Measurements from ENCODE around the gene KHDC4. TPM values are rescaled to one million over a fixed set of nuclear protein-coding genes. Genes with fewer than 3 reads are reported as not detected.

The KHDC4 gene
- total RNA-seq, 1 donor from 2014 or later: 22.5 TPM

DNA sequence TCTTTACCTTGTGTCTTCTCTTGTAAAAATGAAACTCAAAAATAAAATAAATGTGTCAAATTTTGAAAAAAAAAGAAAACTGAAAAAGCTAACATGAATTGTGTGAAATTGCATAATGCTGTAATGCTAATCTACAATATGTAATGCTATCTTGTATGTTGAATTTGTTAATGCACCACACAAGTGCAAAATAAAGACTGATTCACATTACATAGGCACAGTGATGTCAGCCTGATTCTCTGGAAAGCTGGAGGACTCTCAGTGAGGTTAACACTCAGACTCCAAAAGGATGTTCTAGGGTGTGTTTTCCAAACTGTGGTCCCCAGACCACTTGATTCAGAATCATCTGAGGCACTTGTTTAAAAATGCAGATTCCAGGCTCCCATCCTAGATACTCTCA lies 49.2 kb downstream of the KHDC4 start:
- intact Hi-C loops (cut with DNase I): no loop called here
- ATAC-seq (ENCODE audit: poor library complexity): no peak

DNA sequence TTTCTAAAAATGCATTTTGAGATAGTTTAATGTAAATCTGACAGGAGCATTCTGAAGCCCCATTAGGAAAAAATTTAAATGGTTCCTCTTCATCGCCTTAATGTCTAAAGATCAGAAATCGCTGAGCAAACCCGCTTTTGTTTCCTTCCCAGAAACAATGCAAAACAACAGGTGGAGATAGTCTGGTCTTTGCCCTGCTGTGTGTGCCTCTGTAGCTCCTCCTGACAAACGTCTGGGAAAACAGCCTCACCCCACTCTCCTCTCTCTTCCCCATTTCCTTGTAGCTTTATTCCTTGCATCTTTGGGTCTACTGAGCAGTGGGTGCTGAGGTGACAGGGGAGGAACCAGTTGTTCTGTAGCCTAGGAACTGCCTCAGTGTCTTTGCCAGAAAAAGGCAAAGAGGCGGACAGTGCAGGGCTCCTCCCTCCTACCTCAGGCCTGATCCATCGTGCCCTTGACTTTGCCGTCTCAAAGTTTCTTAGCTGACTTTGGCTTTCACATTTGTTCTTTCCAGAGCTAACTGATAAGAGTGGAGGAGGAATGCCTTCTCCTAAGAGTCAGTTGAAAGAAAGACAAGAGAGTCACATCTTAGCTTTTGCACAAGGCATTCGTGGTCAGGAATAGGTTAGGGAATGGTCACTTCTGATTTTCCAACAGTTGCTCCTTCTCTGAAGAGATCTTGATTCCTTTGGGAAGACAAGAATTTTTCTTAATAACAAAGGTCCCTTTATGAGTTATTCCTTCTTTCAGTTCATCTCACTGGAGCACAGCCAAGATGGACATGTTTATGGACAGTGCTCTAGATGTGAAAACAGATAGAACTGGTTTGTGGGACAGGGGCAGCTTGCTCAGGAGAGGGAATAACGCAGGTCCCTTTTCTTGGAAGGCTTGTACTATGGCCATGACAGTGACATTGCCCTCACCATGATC lies 49.9 kb downstream of the KHDC4 start:
- no peak for DNase-seq
- no peak for ATAC-seq (ENCODE audit: poor library complexity)
- intact Hi-C loops (cut with DNase I): no loop called here

More for the DNA sequence above, 49.2 kb downstream of the KHDC4 start:
- DNase-seq: no peak

DNA sequence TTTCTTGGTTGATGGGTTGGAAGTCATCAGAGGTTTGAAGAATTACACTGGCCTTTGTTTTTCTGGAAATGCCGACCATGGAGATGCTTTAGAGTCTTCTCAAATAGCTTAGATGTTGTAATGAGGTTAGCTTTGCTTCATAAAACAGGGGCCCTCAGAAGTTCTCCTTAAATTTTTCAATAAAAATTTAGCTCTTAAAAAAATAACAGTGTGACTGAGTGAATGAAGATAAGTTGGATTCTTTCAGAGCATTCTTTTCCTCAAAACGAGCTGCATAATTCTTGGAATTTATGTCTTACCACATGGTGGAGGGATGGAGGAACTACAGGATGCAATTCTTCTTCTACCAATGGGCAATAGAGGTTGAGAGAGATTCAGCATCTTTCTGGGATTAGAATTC lies 51.4 kb downstream of the KHDC4 start:
- intact Hi-C loops (cut with DNase I): no loop called here
- DNase-seq (no peak), ATAC-seq (ENCODE audit: poor library complexity) (no peak)

DNA sequence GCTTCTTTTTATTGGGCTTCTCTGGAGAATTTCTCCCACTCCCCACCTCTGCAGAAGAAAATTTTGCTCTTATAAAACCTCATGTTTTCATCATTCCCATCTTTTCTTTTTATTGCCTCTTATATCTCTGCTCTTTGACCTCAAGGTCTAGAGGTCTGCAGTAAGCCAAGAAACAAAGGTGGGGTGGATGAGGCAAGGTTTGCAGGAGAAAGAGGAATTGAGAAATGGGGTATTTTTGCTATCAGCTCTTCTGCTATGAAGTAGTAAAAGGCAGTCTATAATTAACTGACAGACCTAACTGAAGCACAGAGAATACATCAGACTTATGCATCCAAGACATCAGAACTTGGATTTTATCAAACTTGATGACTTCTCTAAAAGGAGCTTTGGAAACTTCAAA lies 52.0 kb downstream of the KHDC4 start:
- intact Hi-C loops (cut with DNase I): no loop called here
- ATAC-seq (ENCODE audit: poor library complexity) (no peak), DNase-seq (no peak)

DNA sequence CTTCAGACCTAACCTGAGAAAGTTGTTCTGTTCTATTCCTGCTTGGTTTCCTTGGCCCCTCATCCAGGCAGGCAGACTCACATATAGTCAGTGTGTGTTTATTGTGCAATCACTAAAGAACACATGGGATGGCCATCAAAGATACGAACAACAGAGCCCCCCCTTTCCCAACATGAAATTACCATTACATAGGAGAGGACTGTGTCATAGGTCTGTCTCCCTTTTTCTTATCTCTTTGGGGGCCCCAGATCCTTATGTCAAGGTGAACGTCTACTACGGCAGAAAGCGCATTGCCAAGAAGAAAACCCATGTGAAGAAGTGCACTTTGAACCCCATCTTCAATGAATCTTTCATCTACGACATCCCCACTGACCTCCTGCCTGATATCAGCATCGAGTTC lies 53.3 kb downstream of the KHDC4 start:
- ATAC-seq (ENCODE audit: poor library complexity) (no peak), DNase-seq (no peak)
- intact Hi-C loops (cut with DNase I): no loop called here

DNA sequence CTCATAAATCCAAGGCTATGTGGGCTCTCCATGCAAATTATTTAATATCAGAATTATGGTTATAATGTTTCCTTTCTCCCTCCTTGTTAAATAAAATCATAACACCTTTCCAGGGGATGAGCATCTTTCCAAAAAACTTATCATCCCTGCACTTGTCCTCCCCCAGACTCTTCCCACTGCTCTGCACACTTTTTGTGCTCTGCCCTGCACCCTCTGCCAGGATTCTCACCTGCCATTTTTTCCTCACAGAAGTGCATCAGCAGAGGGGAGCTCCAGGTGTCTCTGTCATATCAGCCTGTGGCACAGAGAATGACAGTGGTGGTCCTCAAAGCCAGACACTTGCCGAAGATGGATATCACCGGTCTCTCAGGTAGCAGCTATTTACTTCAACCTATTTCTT lies 54.0 kb downstream of the KHDC4 start:
- DNase-seq (no peak), ATAC-seq (ENCODE audit: poor library complexity) (no peak)
- intact Hi-C loops (cut with DNase I): no loop called here

DNA sequence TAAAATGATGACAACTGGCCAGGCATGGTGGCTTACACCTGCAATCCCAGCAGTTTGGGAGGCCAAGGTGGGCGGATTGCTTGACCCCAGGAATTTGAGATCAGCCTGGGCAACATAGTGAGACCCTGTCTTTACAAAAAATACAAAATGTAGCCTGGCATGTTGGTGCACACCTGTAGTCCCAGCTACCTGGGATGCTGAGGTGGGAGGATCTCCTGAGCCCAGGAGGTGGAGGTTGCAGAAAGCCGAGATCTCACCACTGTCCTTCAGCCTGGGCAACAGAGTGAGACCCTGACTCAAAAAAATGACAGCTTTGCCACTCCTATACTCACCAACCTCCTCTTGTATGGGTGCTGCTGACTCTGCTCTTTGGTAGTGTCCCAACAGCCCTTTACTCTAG lies 56.3 kb downstream of the KHDC4 start:
- intact Hi-C loops (cut with DNase I): no loop called here
- ATAC-seq (ENCODE audit: poor library complexity) (no peak), DNase-seq (no peak)

DNA sequence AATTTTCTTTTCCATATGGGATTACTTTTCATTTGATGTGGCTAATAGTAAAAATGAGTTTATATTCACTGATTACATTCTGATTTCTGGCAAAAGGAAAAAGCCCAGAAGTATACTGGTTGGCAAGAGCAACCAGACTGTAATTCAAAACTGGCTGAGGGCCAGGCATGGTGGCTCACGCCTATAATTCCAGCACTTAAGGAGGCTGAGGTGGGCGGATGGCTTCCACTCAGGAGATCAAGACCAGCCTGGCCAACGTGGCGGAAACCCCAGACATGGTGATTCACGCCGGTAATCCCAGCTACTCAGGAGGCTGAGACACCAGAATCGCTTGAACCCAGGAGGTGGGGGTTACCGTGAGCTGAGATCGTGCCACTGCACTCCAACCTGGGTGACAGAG lies 60.4 kb downstream of the KHDC4 start:
- ATAC-seq (ENCODE audit: poor library complexity) (no peak), DNase-seq (no peak)
- intact Hi-C loops (cut with DNase I): no loop called here

DNA sequence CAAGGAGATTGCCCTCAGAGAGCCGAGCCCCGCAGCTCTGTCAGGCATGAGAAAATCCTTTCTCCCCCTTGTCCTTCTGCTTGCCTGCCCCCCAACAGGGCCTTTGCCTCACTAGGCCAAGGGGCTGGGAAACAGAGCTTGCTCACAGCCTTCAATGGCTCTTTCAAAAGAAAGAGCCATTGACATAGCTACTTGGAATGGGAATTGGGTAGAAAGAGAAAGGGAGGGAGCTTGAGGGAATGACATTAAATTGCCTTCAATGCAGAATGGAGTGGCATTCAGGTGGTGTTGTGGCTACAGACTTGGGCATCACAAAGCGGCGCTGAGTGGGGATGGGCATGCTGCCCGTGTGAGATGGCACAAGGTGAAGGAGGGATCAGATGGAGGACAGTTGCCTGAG lies 61.7 kb downstream of the KHDC4 start:
- ATAC-seq (ENCODE audit: poor library complexity) (no peak), DNase-seq (no peak)
- intact Hi-C loops (cut with DNase I): no loop called here

DNA sequence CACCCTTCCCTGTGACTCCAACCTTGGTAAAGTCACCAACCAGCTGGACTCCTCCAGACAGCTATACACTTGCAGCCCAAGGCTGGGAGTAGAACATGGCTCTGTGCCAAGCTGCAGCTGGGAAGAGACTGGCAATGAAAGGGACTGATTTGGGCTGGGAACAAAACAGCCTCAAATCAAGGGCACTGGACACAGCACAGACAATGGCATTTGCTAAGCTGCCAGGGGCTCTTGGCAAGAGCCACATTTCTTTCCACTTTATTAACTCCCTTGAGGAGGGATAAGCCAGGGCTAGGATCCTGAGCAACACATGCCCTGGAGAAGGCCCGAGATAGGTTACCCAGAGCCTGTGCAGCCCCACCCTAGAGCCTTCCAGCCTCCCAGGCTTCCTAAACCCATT lies 62.8 kb downstream of the KHDC4 start:
- DNase-seq: peak; percentile 48
- ATAC-seq (ENCODE audit: poor library complexity): peak; percentile 81
- intact Hi-C loops (cut with DNase I): no loop called here

DNA sequence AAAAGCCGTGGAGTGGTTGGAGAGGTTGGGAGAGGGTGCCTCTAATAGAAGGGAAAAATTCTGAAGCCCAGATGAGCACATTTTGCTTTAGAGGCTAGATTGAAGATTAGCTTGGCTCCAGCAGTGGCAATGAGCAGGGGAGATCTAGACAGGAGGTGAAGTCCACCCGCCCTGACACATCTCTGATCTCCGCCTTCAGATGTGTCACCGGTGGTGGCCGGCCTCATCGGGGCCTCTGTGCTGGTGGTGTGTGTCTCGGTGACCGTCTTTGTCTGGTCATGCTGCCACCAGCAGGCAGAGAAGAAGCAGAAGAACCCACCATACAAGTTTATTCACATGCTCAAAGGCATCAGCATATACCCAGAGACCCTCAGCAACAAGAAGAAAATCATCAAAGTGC lies 66.4 kb downstream of the KHDC4 start:
- intact Hi-C loops (cut with DNase I): no loop called here
- DNase-seq (no peak), ATAC-seq (ENCODE audit: poor library complexity) (no peak)

DNA sequence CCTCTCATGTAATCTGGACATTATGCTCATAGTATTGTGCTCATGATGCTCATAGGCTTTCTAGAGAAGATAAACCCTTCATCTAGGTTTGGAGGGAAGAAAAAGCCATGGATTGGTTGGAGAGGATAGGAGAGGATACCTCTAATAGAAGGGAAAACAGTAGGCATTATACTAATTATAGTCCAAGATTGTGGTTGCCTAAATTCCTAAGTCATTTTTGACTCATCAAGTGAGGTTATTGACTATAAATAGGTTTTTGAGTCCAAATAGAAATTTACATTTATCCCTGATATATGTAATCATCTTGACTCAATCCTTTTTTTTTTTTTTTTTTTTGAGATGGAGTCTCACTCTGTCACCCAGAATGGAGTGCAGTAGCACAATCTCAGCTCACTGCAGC lies 69.8 kb downstream of the KHDC4 start:
- ATAC-seq (ENCODE audit: poor library complexity) (no peak), DNase-seq (no peak)
- intact Hi-C loops (cut with DNase I): no loop called here

Small RNA genes within 50 kb of the gene (microRNA-seq; reads per million reads assigned to microRNA genes)
- not detected for gene MIR6738

Other genes starting within 250 kb of the KHDC4 start
- 59.9 TPM for gene YY1AP1, start 245.6 kb downstream of the KHDC4 start, total RNA-seq
- gene DAP3, start 245.3 kb downstream of the KHDC4 start, total RNA-seq: 113 TPM
- gene GON4L, start 77.2 kb downstream of the KHDC4 start, total RNA-seq: 17.9 TPM
- 7.0 TPM for gene SYT11, start 74.8 kb downstream of the KHDC4 start, total RNA-seq
- 19.0 TPM for gene RIT1, start 23.1 kb downstream of the KHDC4 start, total RNA-seq
- gene RXFP4, start 7.2 kb upstream of the KHDC4 start, total RNA-seq: not detected
- gene ARHGEF2, start 44.1 kb upstream of the KHDC4 start, total RNA-seq: 55.7 TPM
- 66.9 TPM for gene SSR2, start 86.5 kb upstream of the KHDC4 start, total RNA-seq
- 30.4 TPM for gene UBQLN4, start 119.4 kb upstream of the KHDC4 start, total RNA-seq
- 64.4 TPM for gene LAMTOR2, start 120.4 kb upstream of the KHDC4 start, total RNA-seq
- not detected for gene RAB25, start 126.7 kb upstream of the KHDC4 start, total RNA-seq
- 0.16 TPM for gene MEX3A, start 148.1 kb upstream of the KHDC4 start, total RNA-seq
- 270 TPM for gene LMNA, start 180.3 kb upstream of the KHDC4 start, total RNA-seq
- gene SEMA4A, start 219.2 kb upstream of the KHDC4 start, total RNA-seq: 1.4 TPM

Data from Right ventricle myocardium superior (tissue), 1 donor.